Measurements from ENCODE around the gene HEATR5A.

DNA sequence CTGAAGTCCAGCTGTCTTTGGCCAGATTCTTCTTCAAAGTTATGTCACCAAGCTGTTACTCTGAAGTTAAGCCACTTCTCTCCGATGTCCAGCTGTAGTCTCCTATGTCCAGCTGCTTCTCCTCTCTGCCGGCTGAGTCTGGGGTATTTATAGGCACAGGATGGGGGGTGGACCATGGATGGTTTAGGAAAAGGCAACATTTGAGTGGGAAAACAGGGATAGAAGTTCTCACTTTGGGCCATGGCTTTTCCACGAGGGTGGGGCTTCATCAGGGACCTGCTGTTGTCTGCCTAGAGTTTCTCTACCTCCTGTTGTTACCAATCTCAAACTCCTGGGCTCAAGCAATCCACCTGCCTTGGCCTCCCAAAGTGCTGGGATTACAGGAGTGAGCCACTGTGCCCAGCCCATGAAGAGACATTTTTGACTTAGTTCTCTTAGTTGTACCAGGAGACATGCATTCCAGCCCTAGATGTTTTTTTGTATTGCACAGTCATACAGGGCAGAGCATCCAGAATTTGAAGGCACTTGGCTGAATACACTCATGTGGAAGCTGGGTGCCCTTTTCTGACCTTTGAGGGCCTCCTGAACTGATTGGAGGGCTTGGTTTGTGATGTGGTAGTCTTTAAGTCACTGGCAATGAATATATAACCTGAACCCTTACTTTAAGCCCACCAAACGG lies 132.9 kb downstream of the HEATR5A start:
- no peak for TF ChIP-seq CTCF (IDR thresholded peaks at IDR 0.05; ENCODE audit: borderline replicate concordance, extremely low read depth, low read length, poor library complexity, severe bottlenecking)
- TF ChIP-seq EZH2 (IDR thresholded peaks at IDR 0.05; ENCODE audit: borderline replicate concordance, low read depth, low read length, severe bottlenecking) = no peak
